HG03159 (cell line): ENCODE measurements around the gene VPS35L.
A peak's percentile ranks its signal among the peaks of the same experiment; 100 is the strongest.
"Not testable (repeated sequence)": the region's sequence is repeated elsewhere in the genome, so short reads cannot be mapped to it uniquely, and the experiment has no call there.

ENCODE experiments used
- ATAC-seq: cut with Tn5 transposase; IDR thresholded peaks from one replicate; pipeline ENCODE4 v1.9.1; 2021; ENCODE audit warnings: mild to moderate bottlenecking, moderate library complexity; ENCODE audit not compliant: unreplicated experiment

The VPS35L gene

DNA sequence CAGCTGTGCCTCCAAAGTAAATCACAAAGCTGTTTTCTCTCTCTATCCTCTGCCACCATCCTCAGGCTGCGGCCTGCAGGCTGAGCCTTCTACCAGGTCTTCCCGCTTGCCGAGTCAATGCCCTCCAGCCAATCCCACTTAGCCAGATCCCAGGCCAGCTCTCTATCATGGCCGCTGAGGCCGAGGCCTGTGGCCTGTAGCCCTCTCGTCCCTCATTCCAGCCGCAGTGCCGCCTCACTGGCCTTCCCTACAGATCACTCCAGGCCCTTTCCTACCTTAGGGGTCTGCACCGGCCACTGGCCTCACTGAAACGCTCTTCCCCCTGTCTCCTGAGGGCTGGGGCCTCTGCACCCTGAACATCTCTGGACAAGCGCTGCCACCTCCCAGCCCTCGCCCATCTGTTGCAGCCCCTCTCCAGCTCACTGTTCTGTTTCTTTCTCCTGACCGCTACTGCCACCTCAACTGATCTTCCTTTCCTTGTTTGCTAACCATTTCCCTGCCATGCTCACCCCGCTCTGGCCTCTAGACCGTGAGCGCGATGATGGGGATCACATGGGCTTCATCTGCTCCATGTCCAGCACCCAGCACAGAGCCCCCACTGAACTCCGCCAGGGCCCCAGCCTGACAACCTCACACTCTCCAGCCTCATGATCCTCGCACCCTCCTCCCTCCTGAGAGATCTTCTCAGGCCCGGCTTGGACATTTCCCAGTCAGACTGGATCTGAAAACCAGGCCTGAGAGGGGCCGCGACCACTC is 154.1 kb downstream of the VPS35L start:
- no peak for ATAC-seq

DNA sequence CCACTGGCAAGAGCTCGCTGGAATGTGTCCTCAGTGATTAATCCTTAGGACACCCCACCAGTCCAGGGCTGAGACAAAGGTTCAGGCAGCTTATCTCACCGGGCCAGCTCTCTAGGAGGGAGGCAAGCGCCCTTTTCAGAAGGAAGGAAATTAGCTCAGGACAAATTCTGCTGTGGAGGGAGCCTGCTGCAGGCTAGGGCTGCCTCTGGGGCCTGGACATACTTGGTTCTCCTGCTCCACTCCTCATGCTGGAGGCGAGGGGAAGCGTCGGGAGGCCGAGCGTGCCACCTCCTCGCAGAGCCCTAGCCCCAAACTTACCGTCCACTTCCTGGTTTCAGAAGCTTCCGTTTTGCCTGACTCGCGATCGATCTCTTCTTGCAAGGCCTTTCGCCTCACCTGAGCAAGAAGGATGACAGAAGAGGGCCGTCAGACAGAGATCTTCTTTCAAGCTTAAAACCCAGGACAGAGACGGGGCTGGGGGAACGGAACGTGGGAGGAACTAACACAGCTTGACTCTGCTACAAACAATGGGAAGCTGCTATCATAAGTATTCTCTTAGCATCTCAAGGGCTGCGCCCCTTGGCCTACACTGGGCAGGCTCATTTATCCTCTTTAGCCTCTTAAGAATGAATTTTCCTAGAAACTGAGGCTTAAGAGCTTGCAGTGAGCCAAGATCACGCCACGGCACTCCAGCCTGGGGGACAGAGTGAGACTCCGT is 154.8 kb downstream of the VPS35L start:
- no peak for ATAC-seq

DNA sequence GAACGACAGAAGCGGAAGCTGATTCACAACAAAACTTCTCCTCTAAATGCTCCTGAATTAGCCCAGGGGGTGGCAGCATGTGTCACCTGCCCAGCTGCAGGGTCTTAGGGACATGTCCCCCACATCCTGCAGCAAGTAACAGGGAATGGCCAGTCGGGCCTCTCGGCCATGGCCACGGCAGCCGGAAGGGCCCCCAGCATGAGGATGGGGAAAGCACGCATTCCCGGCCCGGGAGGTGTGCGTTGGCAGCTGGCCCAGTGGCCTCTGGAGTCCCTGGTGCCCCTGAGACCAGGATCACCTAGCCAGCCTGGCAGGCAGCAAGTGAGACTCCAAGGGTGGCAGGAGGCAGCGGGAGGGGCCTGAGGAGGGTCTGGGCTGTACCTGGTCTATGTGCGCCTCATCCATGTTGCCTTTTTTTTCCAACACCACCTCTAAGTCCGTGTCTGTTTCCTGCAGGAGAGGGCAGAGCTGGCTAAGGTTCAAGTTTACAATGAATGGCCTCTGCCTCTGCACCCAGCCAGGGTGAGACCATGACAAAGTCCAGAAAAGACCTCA is 155.6 kb downstream of the VPS35L start:
- no peak for ATAC-seq

DNA sequence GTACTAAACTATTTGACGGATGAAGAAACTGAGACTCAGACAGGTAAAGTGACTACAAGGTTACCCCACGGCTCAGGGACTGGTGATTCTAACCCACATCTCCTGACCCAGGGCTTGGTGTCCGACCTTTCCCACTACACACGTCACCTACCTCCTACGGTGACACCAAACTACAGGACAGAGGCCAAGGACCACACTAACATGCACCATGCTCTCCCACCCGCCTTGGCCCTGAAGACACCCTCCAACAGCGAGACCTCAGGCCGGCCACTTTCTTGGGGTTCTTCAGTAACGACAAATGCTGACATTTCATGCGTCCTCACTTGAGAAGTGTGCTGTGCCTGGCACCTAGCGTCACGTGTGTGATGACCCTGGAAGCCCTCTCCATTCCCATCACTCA is 156.1 kb downstream of the VPS35L start:
- no peak for ATAC-seq

DNA sequence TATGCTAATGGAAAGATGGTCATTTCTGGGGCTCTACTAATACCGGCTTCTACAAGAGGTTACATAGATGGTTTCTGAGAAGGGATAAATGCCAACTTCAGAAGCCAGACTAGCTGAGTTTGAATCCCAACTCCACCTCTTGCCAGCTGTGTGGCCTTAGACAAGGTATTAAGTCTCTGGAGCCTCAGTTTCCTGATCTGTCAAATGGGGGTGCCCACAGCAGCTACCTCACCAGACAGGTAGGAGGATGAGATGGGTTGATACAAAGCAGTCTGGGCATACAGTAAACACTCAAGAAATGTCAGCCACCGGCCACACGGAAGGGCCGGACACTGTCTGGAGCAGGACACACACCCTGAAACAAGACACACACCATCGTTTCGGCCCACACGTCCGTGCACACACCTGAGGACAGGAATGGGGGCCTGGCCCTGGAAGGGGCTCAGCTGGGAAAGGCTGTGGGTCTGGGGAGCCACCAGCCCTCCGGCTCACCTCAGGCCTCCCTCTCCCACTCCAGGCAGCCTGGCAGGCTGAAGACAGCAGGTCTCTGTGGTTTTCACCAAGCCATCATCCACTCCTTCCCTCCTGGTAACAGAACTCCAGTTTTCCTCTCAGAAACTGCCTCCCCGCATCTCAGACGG is 157.0 kb downstream of the VPS35L start:
- no peak for ATAC-seq

DNA sequence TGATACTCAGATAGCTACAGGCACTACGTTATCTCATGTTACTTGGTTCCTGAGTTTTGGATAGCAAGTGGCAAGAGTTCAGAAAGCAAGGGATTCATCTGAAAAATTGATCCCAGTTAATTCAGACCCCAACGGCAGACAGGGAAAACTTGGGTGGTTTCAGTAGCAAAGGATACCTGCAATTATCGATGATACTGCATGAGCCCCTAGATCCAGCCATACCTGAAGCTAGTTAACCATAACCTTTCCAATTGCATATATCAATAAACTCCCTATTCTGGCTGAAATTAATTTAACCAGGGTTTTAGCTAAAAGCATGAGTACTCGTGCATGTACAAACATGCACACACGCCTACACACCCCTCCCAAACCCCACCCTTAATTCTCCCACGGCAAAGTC is 158.2 kb downstream of the VPS35L start:
- no peak for ATAC-seq

DNA sequence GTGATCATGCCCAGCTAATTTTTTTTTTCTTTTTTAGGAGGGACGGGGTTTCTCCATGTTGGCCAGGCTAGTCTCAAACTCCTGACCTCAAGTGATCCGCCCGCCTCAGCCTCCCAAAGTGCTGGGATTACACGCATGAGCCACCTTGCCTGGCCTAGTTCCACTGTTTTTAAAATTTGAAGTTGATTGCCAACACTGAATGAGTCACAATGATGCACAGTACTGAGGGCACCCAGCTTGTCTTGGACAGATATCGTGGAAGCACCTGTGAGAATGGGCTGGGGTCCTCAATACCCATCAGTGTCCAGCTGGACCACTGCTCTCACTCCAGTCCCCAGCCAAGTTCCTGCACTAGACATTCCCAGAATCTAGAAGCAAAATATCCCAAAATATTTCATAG is 160.1 kb downstream of the VPS35L start:
- ATAC-seq: no peak

DNA sequence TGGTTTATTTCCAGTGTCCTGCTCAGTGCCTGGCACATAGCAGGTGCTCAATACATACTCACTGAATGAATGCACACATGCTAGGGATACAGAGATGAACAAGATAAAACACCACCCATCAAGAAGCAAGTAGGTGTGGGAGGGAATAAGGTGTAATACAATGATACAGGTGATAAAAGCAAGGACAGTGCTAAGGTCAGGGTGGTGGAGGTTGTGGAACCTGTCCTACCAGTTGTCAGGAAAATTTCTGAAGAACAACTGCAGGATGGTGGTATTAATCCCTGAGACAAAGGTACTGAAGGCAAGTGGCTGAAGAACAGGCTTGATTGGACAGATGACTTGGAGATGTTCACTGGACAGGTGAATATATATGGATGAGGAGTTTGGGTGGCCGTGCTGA is 160.7 kb downstream of the VPS35L start:
- no peak for ATAC-seq

DNA sequence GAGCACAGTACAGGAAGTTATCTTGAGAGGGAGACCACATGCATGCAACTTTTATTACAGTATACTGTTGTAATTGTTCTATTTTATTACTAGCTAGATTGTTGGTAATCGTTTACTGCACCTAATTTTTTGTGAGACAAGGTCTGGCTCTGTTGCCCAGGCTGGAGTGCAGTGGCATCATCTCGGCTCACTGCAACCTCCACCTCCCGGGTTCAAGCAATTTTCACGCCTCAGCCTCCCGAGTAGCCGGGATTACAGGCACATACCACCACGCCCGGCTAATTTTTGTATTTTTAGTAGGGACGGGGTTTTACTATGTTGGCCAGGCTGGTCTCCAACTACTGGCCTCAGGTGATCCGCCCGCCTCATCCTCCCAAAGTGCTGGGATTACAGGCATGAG is 161.2 kb downstream of the VPS35L start:
- ATAC-seq: not testable (repeated sequence)

DNA sequence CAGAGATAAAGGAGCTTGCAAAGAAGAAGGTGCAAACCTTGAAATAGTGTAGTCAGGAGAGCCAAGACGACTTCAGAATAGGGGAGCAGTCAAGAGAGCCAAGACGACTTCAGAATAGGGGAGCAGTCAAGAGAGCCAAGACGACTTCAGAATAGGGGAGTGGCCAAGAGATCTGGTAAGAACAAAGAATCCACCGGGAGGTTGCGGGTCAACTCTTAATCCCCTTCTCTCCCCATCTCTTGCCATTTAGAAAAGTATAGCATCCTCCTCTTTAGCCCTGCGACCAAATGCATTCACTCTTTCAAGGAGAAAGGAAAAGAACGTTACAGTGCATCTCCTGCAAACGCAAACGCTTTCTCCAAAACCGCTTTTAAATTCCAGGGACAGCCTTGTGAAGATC is 161.8 kb downstream of the VPS35L start:
- no peak for ATAC-seq

DNA sequence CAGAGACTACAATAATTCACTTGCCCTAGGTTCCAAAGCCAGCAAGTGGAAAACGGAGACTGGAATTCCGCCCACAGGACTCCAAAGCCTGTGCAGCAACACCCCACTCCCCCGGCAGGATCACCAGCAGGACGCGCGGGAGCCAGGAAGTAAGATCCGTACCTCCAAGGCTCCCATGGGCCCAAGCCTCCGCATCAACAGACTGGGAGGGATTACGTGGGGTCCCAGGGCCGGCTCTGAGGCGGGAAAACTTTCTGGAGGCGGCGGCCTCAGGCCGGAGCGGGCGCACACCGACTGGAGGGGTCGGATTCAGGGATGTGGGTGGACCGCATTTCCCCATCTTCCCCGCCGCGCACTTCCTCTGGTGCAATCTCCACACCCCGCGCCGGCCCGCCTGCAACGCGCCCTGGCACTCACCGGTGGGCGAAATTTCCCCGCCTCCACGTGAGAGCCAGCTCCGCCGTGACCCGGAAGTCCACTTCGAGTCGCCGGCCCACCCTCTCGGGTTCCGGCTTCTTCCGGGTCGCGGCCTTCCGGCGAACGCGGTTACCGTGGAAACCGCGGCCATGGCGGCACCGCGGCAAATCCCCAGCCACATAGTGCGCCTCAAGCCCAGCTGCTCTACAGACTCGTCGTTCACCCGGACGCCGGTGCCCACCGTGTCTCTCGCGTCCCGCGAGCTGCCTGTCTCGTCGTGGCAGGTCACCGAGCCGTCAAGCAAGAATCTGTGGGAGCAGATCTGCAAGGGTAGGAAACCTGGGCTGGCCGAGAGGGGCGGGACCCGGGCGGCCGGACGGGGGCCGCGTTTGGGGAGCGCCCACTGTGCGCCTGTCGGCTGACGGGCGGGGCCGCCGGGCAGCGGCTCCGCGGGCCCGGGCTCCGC is 162.5 kb downstream of the VPS35L start, which contains the start of the genes IQCK and KNOP1:
Gene IQCK (plus strand): TSS at position 531 of the 883 bp plus-strand sequence. CDS start 36 bp downstream, at position 567.
Gene KNOP1 (minus strand): TSS at position 487 of the 883 bp plus-strand sequence. CDS start 3,192 bp downstream, outside the sequence.
- ATAC-seq: peak; percentile 93

DNA sequence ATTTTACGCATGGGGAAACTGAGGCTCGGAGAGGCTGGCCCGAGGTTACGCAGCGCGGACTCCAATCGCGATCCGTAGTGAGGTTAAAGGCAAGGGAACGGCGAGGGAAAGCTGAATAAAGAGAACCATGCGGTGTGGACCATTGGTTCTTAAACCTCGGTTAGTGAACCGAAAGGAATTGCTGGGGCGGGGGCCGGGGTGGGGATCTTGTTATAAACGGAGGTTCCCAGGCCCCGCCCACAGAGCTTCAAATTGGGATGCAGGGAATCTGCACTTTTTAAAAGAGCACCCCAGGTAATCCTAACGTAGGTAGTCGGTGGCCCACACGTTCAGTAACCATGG is 163.1 kb downstream of the VPS35L start:
- ATAC-seq: no peak

DNA sequence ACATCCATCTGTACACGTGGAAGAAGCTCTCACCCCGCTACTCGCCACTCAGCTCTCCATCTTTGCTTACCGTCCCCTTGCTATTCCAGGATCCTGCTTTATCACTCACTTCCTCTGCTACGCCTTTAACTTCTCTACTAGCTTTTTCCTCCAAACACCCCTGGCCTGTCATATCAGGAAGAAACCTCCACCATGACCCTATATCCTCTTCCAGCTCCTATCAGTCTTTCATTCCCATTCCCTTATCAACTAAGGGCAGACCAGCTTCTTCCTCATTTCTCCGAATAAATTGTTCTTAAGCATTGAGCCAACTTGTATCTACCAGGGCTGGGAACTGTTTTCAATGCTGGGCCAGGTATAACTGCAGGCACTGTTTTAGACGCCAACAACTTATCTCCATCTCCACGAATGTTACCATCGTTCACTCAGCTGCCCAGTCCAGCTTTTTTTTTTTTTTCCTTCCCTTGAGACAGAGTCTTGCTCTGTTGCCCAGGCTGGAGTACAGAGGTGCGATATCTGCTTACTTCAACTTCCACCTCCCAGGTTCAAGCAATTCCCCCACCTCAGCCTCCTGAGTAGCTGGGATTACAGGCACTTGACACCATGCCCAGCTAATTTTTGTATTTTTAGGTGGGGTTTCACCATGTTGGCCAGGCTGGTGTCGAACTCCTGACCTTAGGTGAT is 166.9 kb downstream of the VPS35L start:
- no peak for ATAC-seq

DNA sequence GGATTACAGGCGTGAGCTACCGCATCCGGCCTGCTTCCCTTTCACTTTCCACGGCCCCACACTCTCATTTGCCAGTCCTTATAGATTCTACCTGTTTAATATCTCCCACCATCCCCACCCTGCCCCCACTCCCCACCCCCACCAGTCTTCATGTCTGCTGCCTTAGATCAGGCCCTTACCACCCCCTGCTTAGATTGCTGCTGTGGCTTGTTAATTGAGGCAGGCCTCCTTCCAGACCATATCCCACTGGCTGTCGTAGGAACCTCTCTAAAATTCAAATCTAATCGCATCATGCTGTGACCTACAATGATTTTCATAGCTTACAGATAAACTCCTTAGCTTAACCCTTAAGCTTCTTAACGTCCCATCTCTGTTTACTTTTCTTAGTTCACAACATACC is 167.5 kb downstream of the VPS35L start:
- ATAC-seq: no peak

DNA sequence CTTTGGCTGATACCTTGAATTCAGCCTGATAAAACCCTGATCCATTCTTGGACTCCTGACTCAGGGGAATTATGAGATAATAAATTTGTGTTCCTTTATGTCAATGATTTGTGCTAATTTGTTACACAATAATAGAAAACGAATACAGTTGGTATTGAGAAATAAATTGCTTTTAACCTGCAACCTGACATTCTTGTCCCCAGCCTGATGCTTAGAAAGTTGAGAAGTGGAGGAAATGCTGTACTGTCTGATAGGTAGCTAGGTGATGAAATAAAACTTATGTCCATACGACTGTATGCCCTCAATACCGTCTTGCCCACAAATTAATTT is 173.1 kb downstream of the VPS35L start:
- no peak for ATAC-seq

DNA sequence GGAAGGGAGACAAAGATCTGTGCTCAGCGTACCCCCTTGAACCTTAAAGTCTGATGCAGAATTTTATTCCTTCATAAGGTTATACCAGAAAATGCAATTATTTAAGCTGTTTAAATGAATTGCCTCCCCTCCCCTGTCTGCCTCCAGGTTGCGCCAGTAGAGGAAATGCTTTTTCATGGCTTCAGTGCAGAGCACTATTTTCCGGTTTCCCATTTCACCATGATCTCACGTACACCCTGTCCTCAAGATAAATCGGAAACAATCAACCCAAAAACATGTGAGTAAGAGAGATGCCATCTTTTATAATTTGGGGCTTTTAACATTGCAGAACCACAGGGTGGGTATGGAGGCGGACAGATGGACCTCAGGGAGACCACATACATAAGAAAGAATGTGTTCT is 178.0 kb downstream of the VPS35L start:
- no peak for ATAC-seq

DNA sequence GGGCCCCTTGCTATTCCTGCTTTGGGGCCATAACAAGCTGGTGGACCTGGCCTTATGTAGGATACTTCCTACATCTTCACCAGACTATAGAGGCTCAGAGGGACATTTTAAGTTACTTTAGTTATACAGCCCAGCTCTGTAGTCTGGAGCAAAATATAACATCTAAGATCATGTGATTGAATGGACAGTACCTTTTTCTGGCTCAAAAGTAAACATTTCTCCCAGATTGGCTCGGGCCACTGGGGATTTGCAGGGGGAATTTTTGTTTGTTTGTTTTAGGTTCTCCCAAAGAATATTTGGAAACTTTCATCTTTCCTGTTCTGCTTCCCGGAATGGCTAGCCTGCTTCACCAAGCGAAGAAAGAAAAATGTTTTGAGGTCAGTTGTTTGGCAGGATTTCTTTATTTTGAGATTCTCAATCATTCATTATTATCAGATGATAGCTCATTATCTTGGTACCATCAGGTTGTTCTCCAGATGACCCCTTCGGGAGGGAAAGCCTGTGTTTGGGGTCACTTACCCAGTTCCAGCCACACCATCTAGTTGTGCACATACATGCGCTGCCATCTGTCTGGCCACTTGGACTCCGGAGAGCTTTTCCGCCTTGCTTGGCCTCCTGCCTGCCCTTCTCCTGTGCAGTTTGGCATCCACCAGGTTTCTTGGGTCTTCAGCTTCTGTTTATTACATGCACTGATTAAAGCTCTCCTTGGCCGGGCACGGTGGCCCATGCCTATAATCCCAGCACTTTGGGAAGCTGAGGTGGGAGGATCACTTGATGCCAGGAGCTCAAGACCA is 179.8 kb downstream of the VPS35L start:
- ATAC-seq: no peak

DNA sequence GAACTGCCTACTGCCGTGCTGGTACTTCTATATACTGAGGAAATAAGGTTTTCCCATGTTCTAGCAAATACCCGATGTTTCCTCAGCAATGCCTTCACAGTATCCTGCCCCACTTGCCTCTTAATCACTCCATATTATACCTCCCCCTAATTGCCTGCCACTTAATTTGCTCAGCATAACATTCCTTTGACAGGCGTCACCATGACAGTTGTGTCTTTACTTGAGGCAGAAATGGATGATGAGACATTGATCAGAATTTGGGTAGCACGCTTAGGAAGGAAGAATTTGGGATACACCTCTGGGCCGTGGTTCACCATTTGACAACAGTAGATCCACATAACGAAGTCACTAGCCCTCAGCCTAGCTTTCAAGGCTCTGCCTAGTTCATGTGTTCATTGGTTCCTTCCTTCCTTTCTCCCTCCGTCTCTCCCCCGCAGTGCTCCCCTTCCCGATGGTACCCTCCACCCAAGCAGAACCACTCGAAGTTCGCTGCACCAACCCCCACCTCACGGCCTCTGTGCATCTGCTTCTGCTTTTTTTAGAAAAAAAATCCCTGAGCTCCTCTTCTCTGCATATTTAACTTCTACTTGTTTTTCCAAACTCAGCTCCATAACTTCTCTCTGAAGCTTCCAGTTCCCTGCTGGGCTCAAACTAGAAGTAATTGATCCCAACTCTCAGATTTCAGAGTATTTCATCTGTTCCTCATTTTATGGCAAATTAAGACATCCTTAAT is 182.0 kb downstream of the VPS35L start:
- no peak for ATAC-seq

DNA sequence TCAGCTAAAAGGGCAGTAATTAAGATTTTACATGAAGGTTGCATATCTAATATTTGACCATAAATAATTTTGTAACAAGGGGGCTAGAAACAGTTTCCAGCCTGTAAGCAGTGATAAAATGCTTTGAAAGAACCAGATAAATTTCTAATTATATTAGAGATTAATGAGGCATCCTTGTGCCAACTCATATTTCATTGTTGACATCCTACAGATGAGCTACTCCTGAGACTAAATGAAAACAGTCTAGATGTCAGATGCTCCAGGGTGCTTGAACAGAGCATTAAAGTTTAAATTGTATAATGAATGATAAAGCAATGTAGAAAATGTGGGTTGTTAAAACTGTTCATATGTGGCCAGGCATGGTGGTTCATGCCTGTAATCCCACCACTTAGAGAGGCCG is 185.9 kb downstream of the VPS35L start:
- no peak for ATAC-seq
